ENCODE data around the gene C4orf50. TPM values are rescaled to one million over a fixed set of nuclear protein-coding genes. Genes with fewer than 3 reads are reported as not detected.

Gene C4orf50
- polyA plus RNA-seq, 1 donor from 2014 or later = 1.6 TPM

GRCh38 chr4:5973486-5974220 lies 44.6 kb downstream of the C4orf50 start:
- Histone ChIP-seq H3K79me2 (replicated peaks; ENCODE audit: insufficient read depth, low read length) (no peaks in the 10 kb centered on the region), H3K9me2 (ENCODE audit: insufficient read depth, low read length) (no peaks in the 10 kb centered on the region), H3K27ac (ENCODE audit: low read length) (no peak overlapping the region), H3K4me2 (ENCODE audit: low read length) (no peak overlapping the region), H3K36me3 (ENCODE audit: insufficient read depth, low read length) (no peaks in the 10 kb centered on the region), H3K9ac (ENCODE audit: low read length) (no peak overlapping the region), H2AFZ (ENCODE audit: low read depth, low read length) (no peak overlapping the region), H3F3A (ENCODE audit: insufficient read depth, low read length, poor library complexity, severe bottlenecking) (no peaks in the 10 kb centered on the region), H4K20me1 (ENCODE audit: insufficient read depth) (no peaks in the 10 kb centered on the region), H3K4me3 (ENCODE audit: low read length) (no peak overlapping the region), H3K27me3 (ENCODE audit: insufficient read depth, low read depth, low read length) (no peaks in the 10 kb centered on the region), H3K9me3 (ENCODE audit: low read length) (no peaks in the 10 kb centered on the region)
- TF ChIP-seq CTCF (IDR thresholded peaks at IDR 0.05; ENCODE audit: poor library complexity, severe bottlenecking) (no peak), RAD21 (conservative IDR thresholded peaks at IDR 0.05) (no peak), EP300 (conservative IDR thresholded peaks at IDR 0.05; ENCODE audit: poor library complexity, severe bottlenecking) (no peak)

GRCh38 chr4:5973033-5973432 lies 45.2 kb downstream of the C4orf50 start:
- H3K36me3 ChIP-seq (ENCODE audit: insufficient read depth, low read length) = no peaks in the 10 kb centered on the region
- no peak overlapping the region for H3K9ac ChIP-seq (ENCODE audit: low read length)
- no peaks in the 10 kb centered on the region for H3K9me3 ChIP-seq (ENCODE audit: low read length)
- H3K4me3 ChIP-seq (ENCODE audit: low read length) = no peak overlapping the region
- no peaks in the 10 kb centered on the region for H3K9me2 ChIP-seq (ENCODE audit: insufficient read depth, low read length)
- no peaks in the 10 kb centered on the region for H3F3A ChIP-seq (ENCODE audit: insufficient read depth, low read length, poor library complexity, severe bottlenecking)
- H3K27me3 ChIP-seq (ENCODE audit: insufficient read depth, low read depth, low read length) = no peaks in the 10 kb centered on the region
- no peak overlapping the region for H2AFZ ChIP-seq (ENCODE audit: low read depth, low read length)
- no peak overlapping the region for H3K4me2 ChIP-seq (ENCODE audit: low read length)
- TF ChIP-seq REST (IDR thresholded peaks at IDR 0.05; ENCODE audit: borderline replicate concordance) = no peak
- no peak for TF ChIP-seq EZH2 (IDR thresholded peaks at IDR 0.05; ENCODE audit: borderline replicate concordance, insufficient read depth, low read length, poor library complexity, severe bottlenecking)
- TF ChIP-seq TAF1 (IDR thresholded peaks at IDR 0.05; ENCODE audit: low read depth) = no peak
- TF ChIP-seq SMC3 (conservative IDR thresholded peaks at IDR 0.05; ENCODE audit: poor library complexity) = no peak
- no peak for TF ChIP-seq EP300 (conservative IDR thresholded peaks at IDR 0.05; ENCODE audit: poor library complexity, severe bottlenecking)
- TF ChIP-seq CTCF (IDR thresholded peaks at IDR 0.05; ENCODE audit: poor library complexity, severe bottlenecking) = no peak
- TF ChIP-seq POLR2AphosphoS5 (IDR thresholded peaks at IDR 0.05) = no peak
- no peak for TF ChIP-seq MXI1 (conservative IDR thresholded peaks at IDR 0.05; ENCODE audit: poor library complexity, severe bottlenecking)
- TF ChIP-seq RAD21 (conservative IDR thresholded peaks at IDR 0.05) = no peak
- H3K27ac ChIP-seq (ENCODE audit: low read length) = no peak overlapping the region
- no peaks in the 10 kb centered on the region for H4K20me1 ChIP-seq (ENCODE audit: insufficient read depth)
- no peaks in the 10 kb centered on the region for H3K79me2 ChIP-seq (replicated peaks; ENCODE audit: insufficient read depth, low read length)
